Breast epithelium (tissue), 4 donors: ENCODE results near the gene XCL2. TPM values are rescaled to one million over a fixed set of nuclear protein-coding genes. Genes with fewer than 3 reads are reported as not detected.

Experiments used
- DNase-seq, 2 donors: peaks; one replicate each; pipeline ENCODE4 v3.0.0-alpha.2; 2019; ENCODE audit warnings: low spot score in 2 of 2
- H3K27ac ChIP-seq, 2 donors: fragments of 200-600 bp; sonication (generic) in 1 of 2; one replicate each; pipeline ENCODE4 v1.5.1; 2016 to 2019; ENCODE audit warnings: mild to moderate bottlenecking in 1 of 2
- H3K27me3 ChIP-seq, 2 donors: fragments of 200-600 bp; sonication (generic) in 1 of 2; one replicate each; pipeline versions ENCODE4 v1.5.1 to v1.6.0; 2017 to 2019; ENCODE audit warnings: control low read depth in 1 of 2, mild to moderate bottlenecking in 1 of 2
- H3K36me3 ChIP-seq: fragments of 200-600 bp; one replicate; pipeline ENCODE4 v1.5.1; 2019
- H3K4me1 ChIP-seq, 2 donors: fragments of 200-600 bp; sonication (generic); one replicate each; pipeline ENCODE4 v1.5.1; 2016 to 2019; ENCODE audit warnings: control low read depth in 1 of 2
- H3K4me3 ChIP-seq, 3 donors: fragments of 200-600 bp; sonication (generic); 1 replicate in 2 of 3; 2 replicates in 1 of 3; pipeline ENCODE4 v1.5.1; 2016 to 2019; ENCODE audit warnings: mild to moderate bottlenecking in 3 of 3, moderate library complexity in 2 of 3
- H3K9me3 ChIP-seq, 2 donors: fragments of 200-600 bp; sonication (generic) in 1 of 2; one replicate each; pipeline ENCODE4 v1.5.1; 2016 to 2019; ENCODE audit warnings: control low read depth in 1 of 2
- POLR2A ChIP-seq: fragments of 450-650 bp; IDR thresholded peaks from one replicate; pipeline ENCODE4 v1.6.1; 2016; ENCODE audit warnings: antibody characterized with exemption, mild to moderate bottlenecking, moderate library complexity
- POLR2AphosphoS5 ChIP-seq, 3 donors: sonication (generic); formaldehyde crosslinking; IDR thresholded peaks; one replicate each; pipeline ENCODE4 v1.6.1; 2017; ENCODE audit warnings: antibody characterized with exemption in 3 of 3
- intact Hi-C: fragments of 100-400 bp; cut with DNase I; formaldehyde crosslinking; loops from one replicate; pipeline ENCODE4 v1.15.1; 2023; ENCODE audit warnings: low total_unique reads
- total RNA-seq, 3 donors: library from RNA; depleted of rRNA; stranded (reverse); fragments of >200 nt; gene quantifications; one replicate each; pipeline ENCODE4 v1.1.0, GENCODE V29; 2016
- TF ChIP-seq, protein P1 (sequence below), 3 donors: fragments of 450-650 bp; IDR thresholded peaks; one replicate each; pipeline ENCODE4 v1.5.1; 2016 to 2017; ENCODE audit warnings: antibody characterized with exemption in 3 of 3, mild to moderate bottlenecking in 3 of 3, moderate library complexity in 3 of 3

XCL2 gene
- total RNA-seq, 3 donors from 2014 or later, result 1.9 TPM; not detected in 2

- Histone ChIP-seq H3K4me3 (no peak overlapping the region), H3K4me1 (no peaks in the 10 kb centered on the region), H3K27me3 (no peaks in the 10 kb centered on the region), H3K27ac (no peak overlapping the region), H3K36me3 (no peaks in the 10 kb centered on the region), H3K9me3 (no peaks in the 10 kb centered on the region)
- TF ChIP-seq, protein P1, sequence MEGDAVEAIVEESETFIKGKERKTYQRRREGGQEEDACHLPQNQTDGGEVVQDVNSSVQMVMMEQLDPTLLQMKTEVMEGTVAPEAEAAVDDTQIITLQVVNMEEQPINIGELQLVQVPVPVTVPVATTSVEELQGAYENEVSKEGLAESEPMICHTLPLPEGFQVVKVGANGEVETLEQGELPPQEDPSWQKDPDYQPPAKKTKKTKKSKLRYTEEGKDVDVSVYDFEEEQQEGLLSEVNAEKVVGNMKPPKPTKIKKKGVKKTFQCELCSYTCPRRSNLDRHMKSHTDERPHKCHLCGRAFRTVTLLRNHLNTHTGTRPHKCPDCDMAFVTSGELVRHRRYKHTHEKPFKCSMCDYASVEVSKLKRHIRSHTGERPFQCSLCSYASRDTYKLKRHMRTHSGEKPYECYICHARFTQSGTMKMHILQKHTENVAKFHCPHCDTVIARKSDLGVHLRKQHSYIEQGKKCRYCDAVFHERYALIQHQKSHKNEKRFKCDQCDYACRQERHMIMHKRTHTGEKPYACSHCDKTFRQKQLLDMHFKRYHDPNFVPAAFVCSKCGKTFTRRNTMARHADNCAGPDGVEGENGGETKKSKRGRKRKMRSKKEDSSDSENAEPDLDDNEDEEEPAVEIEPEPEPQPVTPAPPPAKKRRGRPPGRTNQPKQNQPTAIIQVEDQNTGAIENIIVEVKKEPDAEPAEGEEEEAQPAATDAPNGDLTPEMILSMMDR (IDR thresholded peaks at IDR 0.05), result no peak
- TF ChIP-seq POLR2A, result no peak
- TF ChIP-seq POLR2AphosphoS5 (IDR thresholded peaks at IDR 0.05), result no peak
- intact Hi-C loops, result no loop called here
- no peak for DNase-seq
Observed at GRCh38 chr1:168567007-168567406, 23.2 kb upstream of the XCL2 start.

DNA sequence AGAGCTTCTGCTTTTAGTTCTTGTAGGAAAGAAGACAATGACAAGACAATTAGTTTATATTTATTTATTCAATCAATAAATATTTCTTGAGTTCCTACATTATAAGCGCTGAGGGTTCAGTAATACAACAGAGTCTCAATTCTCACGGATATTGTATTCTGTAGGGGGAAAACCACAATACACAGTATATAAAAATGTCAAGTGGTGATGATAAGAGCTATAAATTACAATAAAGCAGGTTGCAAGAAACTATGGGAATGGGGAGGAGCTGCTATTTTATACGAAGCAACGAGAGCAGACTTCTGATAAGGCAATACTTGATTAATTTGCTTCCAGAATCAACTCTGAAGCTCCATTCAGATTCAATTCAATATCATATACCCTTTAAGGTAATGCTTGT is 22.0 kb upstream of the XCL2 start:
- Histone ChIP-seq H3K27ac (no peak overlapping the region), H3K9me3 (no peaks in the 10 kb centered on the region), H3K4me3 (no peak overlapping the region), H3K27me3 (no peaks in the 10 kb centered on the region), H3K4me1 (no peaks in the 10 kb centered on the region), H3K36me3 (no peaks in the 10 kb centered on the region)
- intact Hi-C loops, result no loop called here
- TF ChIP-seq POLR2A, result no peak
- no peak for DNase-seq

DNA sequence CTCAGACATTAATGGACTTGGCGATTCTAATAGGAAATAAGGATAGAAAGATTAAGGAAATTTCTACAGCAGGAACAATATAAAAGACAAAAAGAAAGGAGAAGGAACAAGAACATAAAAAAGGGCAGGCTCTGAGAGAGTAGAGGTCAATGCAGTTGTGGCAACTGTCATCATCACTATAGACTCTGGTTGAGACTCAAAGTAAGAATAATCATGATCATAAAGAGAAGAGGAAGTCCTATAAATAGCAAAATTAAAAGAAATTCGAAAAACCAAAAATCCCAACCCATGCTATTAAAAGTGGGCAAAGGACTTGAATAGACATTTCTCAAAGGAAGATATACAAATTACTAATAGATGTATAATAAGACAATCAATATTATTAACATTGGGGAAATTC is 18.2 kb upstream of the XCL2 start:
- no peaks in the 10 kb centered on the region for H3K4me1 ChIP-seq
- H3K27me3 ChIP-seq, result no peaks in the 10 kb centered on the region
- H3K4me3 ChIP-seq, result no peak overlapping the region
- no peaks in the 10 kb centered on the region for H3K36me3 ChIP-seq
- H3K27ac ChIP-seq, result no peak overlapping the region
- TF ChIP-seq POLR2A, result no peak
- TF ChIP-seq POLR2AphosphoS5 (IDR thresholded peaks at IDR 0.05), result no peak
- TF ChIP-seq, protein P1 (IDR thresholded peaks at IDR 0.05), result no peak
- DNase-seq, result no peak
- H3K9me3 ChIP-seq, result no peaks in the 10 kb centered on the region
- intact Hi-C loops, result no loop called here

DNA sequence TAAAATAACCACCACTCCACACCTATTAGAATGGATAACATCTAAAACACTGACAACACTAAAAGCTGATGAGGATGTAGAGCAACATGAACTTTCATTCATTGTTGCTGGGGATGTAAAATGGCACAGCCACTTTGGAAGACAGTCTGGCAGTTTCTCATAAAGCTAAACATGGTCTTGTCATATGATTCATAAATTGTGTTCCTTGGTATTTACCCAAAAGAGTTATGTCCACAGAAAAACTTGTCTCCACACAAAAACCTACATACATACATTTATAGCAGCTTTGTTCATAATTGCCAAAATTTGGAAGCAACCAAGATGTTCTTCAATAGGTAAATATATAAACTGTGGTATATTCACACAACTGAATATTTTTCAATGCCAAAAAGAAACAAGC is 16.6 kb upstream of the XCL2 start:
- DNase-seq, result no peak
- Histone ChIP-seq H3K4me1 (no peaks in the 10 kb centered on the region), H3K4me3 (no peak overlapping the region), H3K27me3 (no peaks in the 10 kb centered on the region), H3K36me3 (no peaks in the 10 kb centered on the region), H3K9me3 (no peaks in the 10 kb centered on the region), H3K27ac (no peak overlapping the region)
- intact Hi-C loops, result no loop called here
- no peak for TF ChIP-seq POLR2A
- TF ChIP-seq, protein P1 (IDR thresholded peaks at IDR 0.05), result no peak
- TF ChIP-seq POLR2AphosphoS5 (IDR thresholded peaks at IDR 0.05), result no peak

- Histone ChIP-seq H3K4me1 (no peaks in the 10 kb centered on the region), H3K4me3 (no peak overlapping the region), H3K9me3 (no peaks in the 10 kb centered on the region), H3K27ac (no peak overlapping the region), H3K36me3 (no peaks in the 10 kb centered on the region), H3K27me3 (no peaks in the 10 kb centered on the region)
- TF ChIP-seq POLR2AphosphoS5 (IDR thresholded peaks at IDR 0.05), result no peak
- no peak for TF ChIP-seq POLR2A
- TF ChIP-seq, protein P1 (IDR thresholded peaks at IDR 0.05), result no peak
- intact Hi-C loops, result no loop called here
- no peak for DNase-seq
Observed at GRCh38 chr1:168556647-168557046, 12.8 kb upstream of the XCL2 start.

- DNase-seq, result no peak
- Histone ChIP-seq H3K36me3 (no peaks in the 10 kb centered on the region), H3K9me3 (no peaks in the 10 kb centered on the region), H3K27me3 (no peaks in the 10 kb centered on the region), H3K4me3 (no peak overlapping the region), H3K4me1 (no peaks in the 10 kb centered on the region), H3K27ac (no peak overlapping the region)
- no peak for TF ChIP-seq POLR2AphosphoS5 (IDR thresholded peaks at IDR 0.05)
- no peak for TF ChIP-seq POLR2A
- TF ChIP-seq, protein P1 (IDR thresholded peaks at IDR 0.05), result no peak
- intact Hi-C loops, result no loop called here
Observed at GRCh38 chr1:168555508-168556046, 11.8 kb upstream of the XCL2 start.
